ENCODE measurements around the gene DYNC1H1. TPM values are rescaled to one million over a fixed set of nuclear protein-coding genes. Genes with fewer than 3 reads are reported as not detected.

DYNC1H1 gene
- polyA plus RNA-seq, 1 donor (not counting 4 experiments of a cell fraction or from before 2014, with no cell fraction given) = 166 TPM

- H3K9ac ChIP-seq (ENCODE audit: control insufficient read depth, extremely low read depth, insufficient read depth, low read length) = peak overlapping the region; percentile 87
- peaks cover 13 to 14% of the 10 kb centered on the region in 2 experiments for H3K36me3 ChIP-seq (ENCODE audit: control insufficient read depth in 2 of 2, extremely low read depth in 1 of 2, insufficient read depth in 2 of 2, low read length in 2 of 2)
- no peak for TF ChIP-seq CTCF (optimal IDR thresholded peaks at IDR 0.05 in 1 of 3, IDR thresholded peaks at IDR 0.05 in 1 of 3, conservative IDR thresholded peaks at IDR 0.05 in 1 of 3; ENCODE audit: extremely low read depth in 1 of 3, insufficient read depth in 2 of 3, low read length in 3 of 3)
- TF ChIP-seq EZH2 (IDR thresholded peaks at IDR 0.05; ENCODE audit: low read length) = no peak
- peaks cover 34% of the 10 kb centered on the region for H3K4me1 ChIP-seq (ENCODE audit: control insufficient read depth, extremely low read depth, insufficient read depth, low read length)
- peaks cover 13% of the 10 kb centered on the region for H4K20me1 ChIP-seq (ENCODE audit: control insufficient read depth, extremely low read depth, insufficient read depth, low read length)
- dilution Hi-C loops (cut with MboI; ENCODE audit: extremely low pct_ligation_motif_present, low sequenced_read_pairs) = no loop called here
- DNase-seq (ENCODE audit: low read depth, low spot score) (no peak), FAIRE-seq (no peak)
- H3K27ac ChIP-seq (ENCODE audit: control insufficient read depth, insufficient read depth, low read length) = peak overlapping the region; percentile 77
- peaks cover 36% of the 10 kb centered on the region for H3K79me2 ChIP-seq (ENCODE audit: control insufficient read depth, insufficient read depth, low read length)
- H3K4me3 ChIP-seq (ENCODE audit: control insufficient read depth in 2 of 3, extremely low read depth in 1 of 3, insufficient read depth in 2 of 3, low read depth in 1 of 3, low read length in 3 of 3) = peak overlapping the region; percentile 59 to 77 (median 76)
- H3K9me3 ChIP-seq (ENCODE audit: control insufficient read depth, low read depth, low read length) = no peaks in the 10 kb centered on the region
- peak overlapping the region; percentile 20 for H2AFZ ChIP-seq (ENCODE audit: control insufficient read depth, low read length)
- no peaks in the 10 kb centered on the region for H3K9me1 ChIP-seq (ENCODE audit: control insufficient read depth, extremely low read depth, insufficient read depth, low read length)
- no peaks in the 10 kb centered on the region for H3K27me3 ChIP-seq (ENCODE audit: control insufficient read depth, extremely low read depth, insufficient read depth, low read length)
- H3K4me2 ChIP-seq (ENCODE audit: control insufficient read depth, extremely low read depth, insufficient read depth, low read depth, low read length) = peak overlapping the region; percentile 87
Measured at GRCh38 chr14:102088012-102088792, 123.8 kb downstream of the DYNC1H1 start.

GRCh38 chr14:102089621-102090343 lies 125.4 kb downstream of the DYNC1H1 start:
- Histone ChIP-seq H3K4me1 (ENCODE audit: control insufficient read depth, extremely low read depth, insufficient read depth, low read length) (peaks cover 20% of the 10 kb centered on the region), H3K27me3 (ENCODE audit: control insufficient read depth, extremely low read depth, insufficient read depth, low read length) (no peaks in the 10 kb centered on the region), H3K9me1 (ENCODE audit: control insufficient read depth, extremely low read depth, insufficient read depth, low read length) (no peaks in the 10 kb centered on the region), H3K4me2 (ENCODE audit: control insufficient read depth, extremely low read depth, insufficient read depth, low read depth, low read length) (no peak overlapping the region), H3K4me3 (ENCODE audit: control insufficient read depth in 2 of 3, extremely low read depth in 1 of 3, insufficient read depth in 2 of 3, low read depth in 1 of 3, low read length in 3 of 3) (no peak overlapping the region), H3K79me2 (ENCODE audit: control insufficient read depth, insufficient read depth, low read length) (peaks cover 21% of the 10 kb centered on the region), H3K9ac (ENCODE audit: control insufficient read depth, extremely low read depth, insufficient read depth, low read length) (no peak overlapping the region), H3K27ac (ENCODE audit: control insufficient read depth, insufficient read depth, low read length) (no peak overlapping the region), H2AFZ (ENCODE audit: control insufficient read depth, low read length) (no peak overlapping the region), H4K20me1 (ENCODE audit: control insufficient read depth, extremely low read depth, insufficient read depth, low read length) (peaks cover 6% of the 10 kb centered on the region), H3K9me3 (ENCODE audit: control insufficient read depth, low read depth, low read length) (no peaks in the 10 kb centered on the region), H3K36me3 (ENCODE audit: control insufficient read depth in 2 of 2, extremely low read depth in 1 of 2, insufficient read depth in 2 of 2, low read length in 2 of 2) (peaks cover 6 to 11% of the 10 kb centered on the region in 2 experiments)
- FAIRE-seq = no peak
- DNase-seq (ENCODE audit: low read depth, low spot score) = no peak
- dilution Hi-C loops (cut with MboI; ENCODE audit: extremely low pct_ligation_motif_present, low sequenced_read_pairs) = no loop called here
- TF ChIP-seq CTCF (optimal IDR thresholded peaks at IDR 0.05 in 1 of 3, IDR thresholded peaks at IDR 0.05 in 1 of 3, conservative IDR thresholded peaks at IDR 0.05 in 1 of 3; ENCODE audit: extremely low read depth in 1 of 3, insufficient read depth in 2 of 3, low read length in 3 of 3) (no peak), EZH2 (IDR thresholded peaks at IDR 0.05; ENCODE audit: low read length) (no peak)
